ENCODE data around the gene TMPRSS3.

- TF ChIP-seq EP300 (IDR thresholded peaks at IDR 0.05; ENCODE audit: borderline replicate concordance) = no peak
- TF ChIP-seq MAX (IDR thresholded peaks at IDR 0.05) = no peak
- no peak for TF ChIP-seq RAD21 (IDR thresholded peaks at IDR 0.05; ENCODE audit: low read depth)
- TF ChIP-seq CEBPB (IDR thresholded peaks at IDR 0.05) = no peak
- no peak for TF ChIP-seq TAF1 (IDR thresholded peaks at IDR 0.05; ENCODE audit: low read depth)
- no peak for TF ChIP-seq FOXM1 (IDR thresholded peaks at IDR 0.05; ENCODE audit: borderline replicate concordance, low read depth)
- TF ChIP-seq ZBTB7A (IDR thresholded peaks at IDR 0.05; ENCODE audit: low read depth) = no peak
- TF ChIP-seq, protein P1, sequence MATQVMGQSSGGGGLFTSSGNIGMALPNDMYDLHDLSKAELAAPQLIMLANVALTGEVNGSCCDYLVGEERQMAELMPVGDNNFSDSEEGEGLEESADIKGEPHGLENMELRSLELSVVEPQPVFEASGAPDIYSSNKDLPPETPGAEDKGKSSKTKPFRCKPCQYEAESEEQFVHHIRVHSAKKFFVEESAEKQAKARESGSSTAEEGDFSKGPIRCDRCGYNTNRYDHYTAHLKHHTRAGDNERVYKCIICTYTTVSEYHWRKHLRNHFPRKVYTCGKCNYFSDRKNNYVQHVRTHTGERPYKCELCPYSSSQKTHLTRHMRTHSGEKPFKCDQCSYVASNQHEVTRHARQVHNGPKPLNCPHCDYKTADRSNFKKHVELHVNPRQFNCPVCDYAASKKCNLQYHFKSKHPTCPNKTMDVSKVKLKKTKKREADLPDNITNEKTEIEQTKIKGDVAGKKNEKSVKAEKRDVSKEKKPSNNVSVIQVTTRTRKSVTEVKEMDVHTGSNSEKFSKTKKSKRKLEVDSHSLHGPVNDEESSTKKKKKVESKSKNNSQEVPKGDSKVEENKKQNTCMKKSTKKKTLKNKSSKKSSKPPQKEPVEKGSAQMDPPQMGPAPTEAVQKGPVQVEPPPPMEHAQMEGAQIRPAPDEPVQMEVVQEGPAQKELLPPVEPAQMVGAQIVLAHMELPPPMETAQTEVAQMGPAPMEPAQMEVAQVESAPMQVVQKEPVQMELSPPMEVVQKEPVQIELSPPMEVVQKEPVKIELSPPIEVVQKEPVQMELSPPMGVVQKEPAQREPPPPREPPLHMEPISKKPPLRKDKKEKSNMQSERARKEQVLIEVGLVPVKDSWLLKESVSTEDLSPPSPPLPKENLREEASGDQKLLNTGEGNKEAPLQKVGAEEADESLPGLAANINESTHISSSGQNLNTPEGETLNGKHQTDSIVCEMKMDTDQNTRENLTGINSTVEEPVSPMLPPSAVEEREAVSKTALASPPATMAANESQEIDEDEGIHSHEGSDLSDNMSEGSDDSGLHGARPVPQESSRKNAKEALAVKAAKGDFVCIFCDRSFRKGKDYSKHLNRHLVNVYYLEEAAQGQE (IDR thresholded peaks at IDR 0.05; ENCODE audit: low read depth) = no peak
- no peak for TF ChIP-seq EGR1 (IDR thresholded peaks at IDR 0.05)
These were observed 36.9 kb downstream of the TMPRSS3 start for GRCh38 chr21:42358937-42359336.

Data from Ishikawa (cell line).